H9 (cell line): ENCODE data around the gene ACVR1B. TPM values are rescaled to one million over a fixed set of nuclear protein-coding genes. Genes with fewer than 3 reads are reported as not detected.
A peak's percentile ranks its signal among the peaks of the same experiment; 100 is the strongest.

Experiments
- DNase-seq: peaks from one replicate; pipeline ENCODE4 v3.0.0-alpha.2; 2017
- H2AFZ ChIP-seq: one replicate; pipeline ENCODE4 v1.6.1; 2013; ENCODE audit warnings: mild to moderate bottlenecking, low read length, control low read depth, moderate library complexity
- H2AK5ac ChIP-seq: 2 replicates; pipeline ENCODE4 v1.6.1; 2013; ENCODE audit warnings: low read length, control low read depth, mixed read lengths; ENCODE audit not compliant: insufficient read length
- H2BK120ac ChIP-seq: one replicate; pipeline ENCODE4 v1.6.1; 2013; ENCODE audit warnings: low read depth, mild to moderate bottlenecking, low read length, control low read depth, inconsistent platforms; ENCODE audit not compliant: poor library complexity, severe bottlenecking
- H2BK12ac ChIP-seq: 2 replicates; pipeline ENCODE4 v1.6.1; 2013; ENCODE audit warnings: low read length, control low read depth, mixed read lengths, low read depth; ENCODE audit not compliant: insufficient read length
- H2BK15ac ChIP-seq: 2 replicates; pipeline ENCODE4 v1.6.1; 2013; ENCODE audit warnings: low read depth, low read length, control low read depth
- H2BK20ac ChIP-seq: one replicate; pipeline ENCODE4 v1.6.1; 2013; ENCODE audit warnings: low read depth, mild to moderate bottlenecking, low read length, control low read depth, inconsistent platforms; ENCODE audit not compliant: poor library complexity, severe bottlenecking
- H2BK5ac ChIP-seq: 2 replicates; pipeline ENCODE4 v1.6.1; 2013; ENCODE audit warnings: low read length, control low read depth, mixed read lengths; ENCODE audit not compliant: insufficient read length
- H3K14ac ChIP-seq: 2 replicates; pipeline ENCODE4 v1.6.1; 2013; ENCODE audit warnings: low read length, control low read depth; ENCODE audit not compliant: insufficient read depth
- H3K18ac ChIP-seq: 2 replicates; pipeline ENCODE4 v1.6.1; 2013; ENCODE audit warnings: low read depth, mild to moderate bottlenecking, mixed read lengths, low read length, control low read depth; ENCODE audit not compliant: insufficient read length
- H3K23ac ChIP-seq: 2 replicates; pipeline ENCODE4 v1.6.1; 2013; ENCODE audit warnings: low read length, control low read depth, mixed read lengths, low read depth; ENCODE audit not compliant: insufficient read length
- H3K23me2 ChIP-seq: 2 replicates; pipeline ENCODE4 v1.6.1; 2013; ENCODE audit warnings: low read depth, mild to moderate bottlenecking, mixed read lengths, low read length, control low read depth; ENCODE audit not compliant: insufficient read length, poor library complexity, severe bottlenecking
- H3K27ac ChIP-seq: 2 replicates; pipeline ENCODE4 v1.5.1; 2013; ENCODE audit warnings: low read length, control low read depth, mixed read lengths, low read depth; ENCODE audit not compliant: insufficient read length
- H3K27me3 ChIP-seq: 2 replicates; pipeline ENCODE4 v1.6.1; 2013; ENCODE audit warnings: low read length, control low read depth, inconsistent platforms; ENCODE audit not compliant: insufficient read depth
- H3K4ac ChIP-seq: 2 replicates; pipeline ENCODE4 v1.6.1; 2013; ENCODE audit warnings: low read depth, mild to moderate bottlenecking, control low read depth, inconsistent platforms, low read length, moderate library complexity
- H3K4me1 ChIP-seq: 2 replicates; pipeline ENCODE4 v1.6.1; 2013; ENCODE audit warnings: low read length, control low read depth, inconsistent platforms; ENCODE audit not compliant: insufficient read depth
- H3K4me2 ChIP-seq: 2 replicates; pipeline ENCODE4 v1.6.1; 2013; ENCODE audit warnings: low read length, control low read depth, mixed read lengths; ENCODE audit not compliant: insufficient read length, insufficient read depth
- H3K56ac ChIP-seq: 2 replicates; pipeline ENCODE4 v1.6.1; 2013; ENCODE audit warnings: low read depth, mild to moderate bottlenecking, mixed read lengths, low read length, control low read depth; ENCODE audit not compliant: insufficient read length
- H3K79me1 ChIP-seq: 2 replicates; pipeline ENCODE4 v1.6.1; 2013; ENCODE audit warnings: low read depth, mild to moderate bottlenecking, moderate library complexity, low read length, control low read depth, inconsistent platforms; ENCODE audit not compliant: insufficient read depth, poor library complexity, severe bottlenecking
- H3K79me2 ChIP-seq: 2 replicates; pipeline ENCODE4 v1.6.1; 2013; ENCODE audit warnings: low read length, control low read depth, inconsistent platforms; ENCODE audit not compliant: insufficient read depth
- H3K9ac ChIP-seq: 2 replicates; pipeline ENCODE4 v1.6.1; 2013; ENCODE audit warnings: low read length, control low read depth, mixed read lengths; ENCODE audit not compliant: insufficient read length; ENCODE audit errors: extremely low read depth
- H3K9me3 ChIP-seq: one replicate; pipeline ENCODE4 v1.6.1; 2013; ENCODE audit warnings: low read depth, low read length, inconsistent platforms; ENCODE audit not compliant: control insufficient read depth
- H3T11ph ChIP-seq: one replicate; pipeline ENCODE4 v1.6.1; 2013; ENCODE audit warnings: mild to moderate bottlenecking, low read length, control low read depth, inconsistent platforms
- H4K20me1 ChIP-seq: one replicate; pipeline ENCODE4 v1.6.1; 2013; ENCODE audit not compliant: control insufficient read depth, insufficient read length, insufficient read depth
- H4K5ac ChIP-seq: 2 replicates; pipeline ENCODE4 v1.6.1; 2013; ENCODE audit warnings: low read depth, mild to moderate bottlenecking, mixed read lengths, low read length, control low read depth; ENCODE audit not compliant: insufficient read length
- H4K8ac ChIP-seq: replicated peaks from 2 replicates; pipeline ENCODE4 v1.6.1; 2013; ENCODE audit warnings: low read length, control low read depth, mixed read lengths, low read depth; ENCODE audit not compliant: insufficient read length
- H4K91ac ChIP-seq: 2 replicates; pipeline ENCODE4 v1.6.1; 2013; ENCODE audit warnings: low read depth, mild to moderate bottlenecking, moderate library complexity, mixed read lengths, low read length, control low read depth; ENCODE audit not compliant: insufficient read length
- H3K27ac Mint-ChIP-seq, 3 experiments: 2 replicates in 2 of 3; 3 replicates in 1 of 3; pipeline ENCODE4 v1.8.0; 2020 to 2021; ENCODE audit warnings: mixed read lengths in 3 of 3, mild to moderate bottlenecking in 1 of 3, moderate library complexity in 1 of 3
- H3K27me3 Mint-ChIP-seq: 2 replicates; pipeline ENCODE4 v1.8.0; 2021; ENCODE audit warnings: low read depth, mild to moderate bottlenecking, moderate library complexity, mixed read lengths
- H3K36me3 Mint-ChIP-seq, 3 experiments: 2 replicates in 2 of 3; 3 replicates in 1 of 3; pipeline ENCODE4 v1.8.0; 2020 to 2021; ENCODE audit warnings: low read depth in 3 of 3, mixed read lengths in 3 of 3; ENCODE audit not compliant: insufficient read depth in 1 of 3
- H3K4me1 Mint-ChIP-seq, 2 experiments: 2 replicates each; pipeline ENCODE4 v1.8.0; 2020; ENCODE audit warnings: mixed read lengths in 2 of 2
- H3K4me3 Mint-ChIP-seq, 2 experiments: 2 replicates in 1 of 2; 3 replicates in 1 of 2; pipeline ENCODE4 v1.8.0; 2020 to 2021; ENCODE audit warnings: mild to moderate bottlenecking in 2 of 2, mixed read lengths in 2 of 2, moderate library complexity in 1 of 2
- H3K9me3 Mint-ChIP-seq, 2 experiments: 2 replicates in 1 of 2; 3 replicates in 1 of 2; pipeline ENCODE4 v1.8.0; 2020; ENCODE audit warnings: mild to moderate bottlenecking in 2 of 2, mixed read lengths in 2 of 2, moderate library complexity in 1 of 2
- CTCF ChIP-seq: fragments of 200-600 bp; sonication (generic); conservative IDR thresholded peaks from 3 replicates; pipeline ENCODE4 v1.8.0; 2021; ENCODE audit warnings: antibody characterized with exemption, mild to moderate bottlenecking
- WGBS: extraction: QIAGEN DNeasy Blood & Tissue Kit; methylation state at CpG from one replicate; pipeline ENCODE4 v1.1.7; 2013; ENCODE audit warnings: missing lambda C conversion rate, low lambda C conversion rate, mixed read lengths; ENCODE audit not compliant: insufficient read length; ENCODE audit errors: extremely low coverage; 5-methylcytosine and 5-hydroxymethylcytosine counted together
- total RNA-seq: library from RNA; stranded (reverse); gene quantifications from 2 replicates; pipeline ENCODE4 v1.2.1, GENCODE V29; 2021

The ACVR1B gene
- total RNA-seq, 1 experiment from 2014 or later, result 16.3 TPM

DNA sequence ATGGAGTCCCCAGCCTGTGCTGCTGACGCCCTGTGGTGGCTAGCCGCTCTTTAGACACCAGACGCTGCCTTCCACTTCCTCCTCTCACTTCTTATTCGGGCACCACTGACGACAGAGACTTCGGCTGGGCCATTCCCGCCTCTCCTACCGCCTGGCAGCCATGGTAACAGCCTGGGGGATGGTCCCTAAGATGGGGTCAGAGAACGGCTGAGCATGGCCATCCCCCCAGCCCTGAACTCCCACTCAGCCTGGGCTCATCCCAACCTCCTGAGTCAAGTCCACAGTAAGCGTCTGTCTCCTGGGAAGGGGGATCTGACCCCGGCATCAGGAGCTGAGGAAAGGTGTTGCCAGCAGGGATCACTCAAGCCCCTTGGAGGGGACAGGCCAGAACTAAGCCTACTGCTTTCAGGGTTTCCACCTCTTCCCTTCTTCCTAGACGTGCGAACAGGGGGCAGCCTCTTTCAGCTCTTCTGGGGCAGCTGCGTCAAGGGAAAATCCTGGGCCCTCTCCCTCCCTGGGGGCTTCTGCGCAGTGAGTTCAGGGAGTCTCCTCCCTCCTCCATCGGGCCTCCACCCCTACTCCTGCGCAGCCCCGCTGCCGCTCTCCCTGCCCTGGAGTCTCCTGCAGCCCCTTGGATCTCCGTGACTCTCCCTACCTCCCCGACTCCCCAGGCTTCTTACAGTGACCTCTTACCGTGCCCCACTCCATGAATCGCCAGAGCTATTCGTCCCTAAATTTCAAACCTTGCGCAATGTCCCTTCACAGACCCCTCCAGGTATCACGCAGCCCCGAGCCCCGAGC, 54.6 kb downstream of the ACVR1B start:
- H2AFZ ChIP-seq, result no peak overlapping the region
- peaks cover 7% of the 10 kb centered on the region for H3K23me2 ChIP-seq
- no peaks in the 10 kb centered on the region for H3K9me3 ChIP-seq
- peak overlapping the region; percentile 75 to 96 for H3K4me3 Mint-ChIP-seq
- H3K4ac ChIP-seq, result no peak overlapping the region
- no peaks in the 10 kb centered on the region for H4K20me1 ChIP-seq
- H2BK120ac ChIP-seq, result no peak overlapping the region
- H3K27ac ChIP-seq, result no peak overlapping the region
- H4K8ac ChIP-seq, result no peak overlapping the region
- H3K4me2 ChIP-seq, result peak overlapping the region; percentile 46
- no peak overlapping the region for H4K91ac ChIP-seq
- H3K18ac ChIP-seq, result no peak overlapping the region
- no peak overlapping the region for H3K27ac Mint-ChIP-seq
- H3K56ac ChIP-seq, result no peak overlapping the region
- no peak overlapping the region for H2BK5ac ChIP-seq
- peaks cover 67% of the 10 kb centered on the region for H3K27me3 Mint-ChIP-seq
- H2AK5ac ChIP-seq, result no peak overlapping the region
- H3K23ac ChIP-seq, result no peak overlapping the region
- H3K9ac ChIP-seq, result no peak overlapping the region
- peaks cover 29 to 47% of the 10 kb centered on the region in 2 experiments for H3K4me1 Mint-ChIP-seq
- TF ChIP-seq CTCF, result no peak
- peaks cover 17% of the 10 kb centered on the region for H3K27me3 ChIP-seq
- DNase-seq, result peak; percentile 72
- H2BK20ac ChIP-seq, result no peak overlapping the region
- H3K14ac ChIP-seq, result no peak overlapping the region
- no peaks in the 10 kb centered on the region for H3K79me1 ChIP-seq
- H3K79me2 ChIP-seq, result no peaks in the 10 kb centered on the region
- no peak overlapping the region for H2BK15ac ChIP-seq
- no peak overlapping the region for H3T11ph ChIP-seq
- H4K5ac ChIP-seq, result no peak overlapping the region
- peaks cover 5% of the 10 kb centered on the region; the same call in 1 of the 2 replicates for H3K4me1 ChIP-seq
- H3K36me3 Mint-ChIP-seq, result peaks cover 0 to 5% (median under 1%) of the 10 kb centered on the region in 3 experiments; a peak in 3 of 7 replicates
- WGBS, result no CpG with 5 or more reads among the region's 28 CpGs
- H3K9me3 Mint-ChIP-seq, result no peaks in the 10 kb centered on the region; a peak in 2 of 5 replicates
- no peak overlapping the region for H2BK12ac ChIP-seq
